Activated CD8-positive, alpha-beta memory T cell treated with anti-CD3 and anti-CD28 coated beads for 4 hours (primary cell): ENCODE results near the gene GNE.
A peak's percentile ranks its signal among the peaks of the same experiment; 100 is the strongest.
"Not testable (repeated sequence)": the region's sequence is repeated elsewhere in the genome, so short reads cannot be mapped to it uniquely, and the experiment has no call there.

Source experiments
- DNase-seq, 2 donors: peaks; one replicate each; pipeline ENCODE4 v3.0.0-alpha.2; 2020; ENCODE audit warnings: low read depth in 2 of 2

Gene GNE, protein sequence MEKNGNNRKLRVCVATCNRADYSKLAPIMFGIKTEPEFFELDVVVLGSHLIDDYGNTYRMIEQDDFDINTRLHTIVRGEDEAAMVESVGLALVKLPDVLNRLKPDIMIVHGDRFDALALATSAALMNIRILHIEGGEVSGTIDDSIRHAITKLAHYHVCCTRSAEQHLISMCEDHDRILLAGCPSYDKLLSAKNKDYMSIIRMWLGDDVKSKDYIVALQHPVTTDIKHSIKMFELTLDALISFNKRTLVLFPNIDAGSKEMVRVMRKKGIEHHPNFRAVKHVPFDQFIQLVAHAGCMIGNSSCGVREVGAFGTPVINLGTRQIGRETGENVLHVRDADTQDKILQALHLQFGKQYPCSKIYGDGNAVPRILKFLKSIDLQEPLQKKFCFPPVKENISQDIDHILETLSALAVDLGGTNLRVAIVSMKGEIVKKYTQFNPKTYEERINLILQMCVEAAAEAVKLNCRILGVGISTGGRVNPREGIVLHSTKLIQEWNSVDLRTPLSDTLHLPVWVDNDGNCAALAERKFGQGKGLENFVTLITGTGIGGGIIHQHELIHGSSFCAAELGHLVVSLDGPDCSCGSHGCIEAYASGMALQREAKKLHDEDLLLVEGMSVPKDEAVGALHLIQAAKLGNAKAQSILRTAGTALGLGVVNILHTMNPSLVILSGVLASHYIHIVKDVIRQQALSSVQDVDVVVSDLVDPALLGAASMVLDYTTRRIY

DNA sequence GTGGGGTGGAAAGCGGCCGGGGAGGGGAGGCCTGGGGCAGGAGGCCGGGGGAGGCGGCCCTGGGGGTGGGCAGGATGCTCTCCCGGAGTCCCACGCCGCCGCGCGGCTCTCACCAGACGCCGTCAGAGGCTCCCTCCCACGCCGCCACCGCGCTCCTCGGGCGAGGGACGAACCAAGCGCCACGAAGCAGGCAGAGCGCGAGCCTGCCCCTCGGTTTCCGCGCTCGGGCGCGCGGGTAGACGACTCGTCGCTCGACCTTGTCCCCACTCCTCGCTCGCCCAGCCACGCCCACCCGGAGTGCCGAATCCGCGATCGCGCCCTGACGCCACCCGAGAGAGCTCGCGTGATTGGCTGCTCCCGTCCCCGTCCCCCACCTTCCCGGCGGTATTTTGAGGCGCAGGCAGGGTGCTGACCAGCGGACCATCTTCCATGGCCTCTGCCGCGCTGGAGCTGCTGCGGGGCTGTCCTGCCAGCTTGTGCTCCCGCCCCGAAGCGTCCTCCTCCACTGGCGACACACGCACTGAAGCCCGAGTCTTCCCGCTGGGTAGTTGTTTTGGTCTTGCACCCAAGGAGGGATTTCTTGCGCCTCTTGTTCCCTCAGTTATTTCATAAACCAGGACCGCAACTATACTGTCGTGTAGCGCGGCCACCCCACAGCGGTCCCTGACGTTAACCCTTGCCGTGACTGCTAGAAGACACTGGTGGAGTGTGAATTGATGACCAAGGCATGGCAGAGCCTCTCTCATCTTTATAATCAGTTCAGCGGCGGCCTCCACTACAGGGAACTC lies at the start of gene GNE:
Gene GNE, minus strand, starts transcription at position 241 of the 788 bp plus-strand sequence. CDS start 9,093 bp downstream, outside the sequence.
- peak; percentile 96 for DNase-seq

DNA sequence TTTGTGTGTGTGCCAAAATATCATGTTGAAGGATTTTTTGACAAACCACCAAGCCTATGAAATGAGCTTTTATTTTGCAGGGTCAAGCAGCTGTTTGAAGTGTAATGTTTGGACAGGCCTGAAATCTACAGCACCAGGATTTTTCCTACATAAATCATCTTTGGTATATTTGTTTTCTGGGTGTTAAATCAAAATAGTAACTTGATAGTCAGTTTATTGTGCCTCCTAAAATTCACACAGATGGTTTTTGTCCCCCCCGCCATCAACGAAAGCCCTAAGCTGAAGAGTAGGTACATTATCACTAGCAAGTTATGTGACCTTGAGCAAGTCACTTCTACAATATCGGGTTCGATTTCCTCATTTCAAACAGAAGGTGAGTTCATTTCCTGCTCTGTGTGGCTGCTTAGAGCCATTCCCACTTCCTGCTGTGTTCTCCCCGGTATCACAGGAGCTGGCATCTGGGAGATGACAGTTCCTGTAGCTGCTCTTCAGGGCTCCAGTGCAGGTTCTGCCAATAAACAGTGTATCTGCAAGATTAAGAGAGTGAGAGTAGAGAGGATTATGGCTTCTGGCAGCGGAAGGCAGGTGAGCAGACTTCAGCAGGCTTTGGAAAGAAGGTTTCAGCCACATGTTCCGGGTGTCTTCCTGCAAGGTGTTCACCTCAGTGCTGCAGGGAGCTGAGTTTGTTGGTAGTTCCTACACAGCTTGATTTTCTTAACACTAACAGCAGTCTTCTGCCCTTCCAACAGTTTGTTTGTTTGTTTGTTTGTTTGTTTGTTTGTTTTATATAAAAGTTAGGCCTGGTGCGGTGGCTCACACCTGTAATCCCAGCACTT lies 48.4 kb upstream of the GNE start:
- no peak for DNase-seq

DNA sequence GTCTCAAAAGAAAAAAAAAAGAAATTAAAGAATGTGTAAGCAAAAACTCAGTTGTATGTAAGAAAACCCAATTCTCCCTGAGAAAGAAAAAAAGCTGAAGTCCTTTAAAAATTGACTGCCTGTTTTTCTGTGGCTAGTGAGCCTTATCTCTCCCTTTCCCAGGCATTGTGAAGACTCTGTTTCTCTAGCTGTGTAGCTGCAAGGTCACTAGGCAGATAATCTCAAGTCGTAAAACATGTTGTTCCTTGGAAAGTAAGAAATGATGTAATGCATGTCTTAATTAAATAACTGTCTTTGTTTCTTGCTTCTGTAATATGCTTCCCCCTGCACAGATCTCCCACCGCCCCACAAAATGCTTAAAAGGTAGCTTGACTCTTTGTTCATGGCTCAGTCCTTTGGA lies 46.1 kb upstream of the GNE start:
- not testable (repeated sequence) for DNase-seq

DNA sequence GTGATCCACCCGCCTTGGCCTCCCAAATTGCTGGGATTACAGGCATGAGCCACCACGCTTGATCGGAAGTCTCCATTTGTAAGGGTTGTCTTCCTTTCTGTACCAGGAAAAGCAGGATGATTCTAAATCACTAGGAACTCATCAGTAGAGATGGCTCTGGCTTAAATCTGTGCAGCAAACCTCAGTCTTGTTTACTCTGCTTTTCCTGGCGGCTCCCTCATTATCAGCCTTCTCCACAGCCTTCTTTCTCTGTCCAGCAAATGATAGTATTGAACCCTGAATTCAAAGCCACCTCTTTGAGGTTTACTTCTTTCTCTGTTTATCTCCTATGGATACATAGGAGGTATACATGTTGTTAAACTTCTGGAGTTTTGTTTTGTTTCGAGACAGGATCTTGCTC lies 43.0 kb upstream of the GNE start:
- DNase-seq, result no peak

DNA sequence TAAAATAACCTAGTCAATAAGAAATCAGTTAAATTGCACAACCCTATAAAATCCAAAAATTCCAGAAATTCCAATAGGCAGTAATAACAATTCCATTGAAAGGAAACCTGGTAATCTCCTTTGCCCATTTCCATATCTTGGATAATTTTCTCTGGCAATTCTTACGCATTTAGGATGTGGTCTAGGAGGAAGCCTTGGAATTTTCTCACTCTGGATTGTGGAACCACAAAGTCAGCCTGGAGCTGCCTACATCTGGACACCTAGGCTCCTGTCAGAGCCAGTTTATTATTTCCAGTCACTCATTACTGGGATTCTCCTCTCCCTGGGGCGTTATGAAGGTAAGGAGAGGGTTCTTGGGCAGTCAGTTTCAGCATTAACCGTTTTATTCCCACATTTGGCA lies 40.3 kb upstream of the GNE start:
- DNase-seq, result no peak

DNA sequence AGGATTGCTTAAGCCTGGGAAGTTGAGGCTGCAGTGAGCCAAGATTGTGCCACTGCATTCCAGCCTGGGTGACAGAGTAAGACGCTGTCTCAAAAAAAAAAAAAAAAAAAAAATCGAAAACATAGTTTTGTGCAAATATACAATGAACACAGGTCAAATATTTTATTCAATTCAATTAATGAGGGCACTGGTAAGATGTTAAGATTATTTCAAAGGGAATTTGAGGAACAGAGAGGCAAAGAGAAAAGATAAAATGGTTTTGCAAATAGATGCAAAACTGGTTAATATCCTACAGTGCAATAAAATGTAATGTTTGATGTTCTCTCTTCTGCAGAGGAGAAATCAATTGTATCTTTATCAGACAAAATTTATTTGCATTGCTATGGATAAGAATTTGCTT lies 39.5 kb upstream of the GNE start:
- no peak for DNase-seq

DNA sequence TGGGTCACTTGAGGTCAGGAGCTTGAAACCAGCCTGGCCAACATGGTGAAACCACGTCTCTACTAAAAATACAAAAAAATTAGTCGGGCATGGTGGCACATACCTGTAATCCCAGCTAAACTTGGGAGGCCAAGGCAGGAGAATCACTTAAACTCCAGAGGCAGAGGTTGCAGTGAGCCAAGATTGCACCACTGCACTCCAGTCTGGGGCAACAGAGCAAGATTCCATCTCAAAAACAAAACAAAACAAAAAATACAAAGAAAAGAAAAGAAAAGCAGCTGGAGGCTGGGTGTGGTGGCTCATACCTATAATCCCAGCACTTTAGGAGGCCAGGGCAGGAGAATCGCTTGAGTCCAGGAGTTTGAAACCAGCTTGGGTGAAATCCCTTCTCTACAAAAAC lies 36.7 kb upstream of the GNE start:
- DNase-seq, result not testable (repeated sequence)

DNA sequence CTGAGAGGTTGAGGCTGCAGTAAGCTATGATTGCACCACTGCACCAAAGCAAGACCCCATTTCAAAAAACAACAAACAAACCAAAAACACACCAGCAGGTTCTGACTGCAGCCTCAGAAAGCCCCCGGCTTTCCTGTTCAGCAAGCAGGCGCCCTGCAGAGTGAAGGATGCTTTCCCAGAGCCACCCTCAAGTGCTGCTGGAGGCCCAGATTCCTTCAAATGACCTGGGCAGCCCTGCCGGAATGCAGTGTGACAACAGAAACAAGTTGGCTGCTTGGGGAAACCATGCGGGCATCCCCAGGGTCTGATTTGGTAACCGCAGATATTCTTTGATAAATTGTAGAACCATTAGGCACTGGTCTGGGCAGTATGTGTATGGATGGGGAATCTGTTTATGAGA lies 35.7 kb upstream of the GNE start:
- no peak for DNase-seq

DNA sequence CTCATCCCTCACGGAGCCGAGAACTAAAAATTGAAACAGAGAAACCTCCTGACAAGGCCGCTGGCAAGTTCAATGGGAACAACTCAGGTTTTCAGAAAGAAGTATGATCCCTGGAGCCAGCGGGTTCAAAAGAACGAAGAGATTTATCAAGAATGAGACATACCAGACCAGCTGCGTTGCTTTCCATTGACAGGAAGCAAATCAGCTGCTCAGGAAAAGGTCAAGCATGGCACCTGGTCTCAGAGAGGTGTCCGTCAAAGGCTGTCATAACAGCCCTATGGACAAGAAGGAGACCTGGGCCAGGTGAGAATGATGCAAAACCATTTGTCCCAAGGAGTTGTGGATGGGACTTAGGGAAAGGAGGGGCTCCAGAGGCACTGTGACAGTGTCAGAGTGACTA lies 34.9 kb upstream of the GNE start:
- DNase-seq, result no peak

DNA sequence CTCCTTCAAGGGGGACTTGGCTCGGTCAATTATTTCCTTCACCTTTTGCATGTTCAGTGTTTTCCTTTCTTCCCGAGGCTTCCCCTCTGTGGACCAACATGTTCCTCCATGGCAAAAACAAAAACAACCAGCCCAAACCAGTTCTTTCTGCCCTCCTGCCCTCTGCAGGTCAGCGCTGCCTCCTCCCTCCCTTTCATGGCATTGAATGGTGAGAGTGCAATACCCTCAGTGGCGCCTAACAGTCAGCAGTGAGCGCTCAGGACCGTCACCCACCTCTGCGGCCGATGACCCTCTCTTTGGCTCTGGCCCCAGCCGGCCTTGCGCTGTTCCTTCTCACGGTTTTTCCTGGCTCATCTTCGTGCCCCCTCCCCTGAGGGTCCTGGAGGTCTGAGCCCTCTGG lies 34.4 kb upstream of the GNE start:
- DNase-seq, result no peak

DNA sequence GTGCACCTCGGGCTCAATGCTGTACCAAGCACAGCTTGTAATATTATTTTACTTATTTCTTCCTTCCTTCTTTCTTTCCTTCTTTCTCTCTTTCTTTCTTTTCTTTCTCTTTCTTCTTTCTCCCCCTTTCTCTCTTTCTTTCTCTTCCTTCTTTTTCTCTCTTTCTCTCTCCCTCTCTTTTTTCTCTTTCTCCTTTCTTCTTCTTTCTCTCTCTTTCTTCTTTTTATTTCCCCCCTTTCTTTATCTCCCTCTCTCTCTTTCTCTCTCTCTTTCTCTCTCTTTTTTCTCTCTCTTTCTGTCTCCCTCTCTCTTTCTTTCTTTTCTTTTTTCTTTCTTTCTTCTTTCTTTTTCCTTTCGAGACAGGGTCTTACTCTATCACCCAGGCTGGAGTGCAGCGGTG lies 32.7 kb upstream of the GNE start:
- DNase-seq, result no peak

DNA sequence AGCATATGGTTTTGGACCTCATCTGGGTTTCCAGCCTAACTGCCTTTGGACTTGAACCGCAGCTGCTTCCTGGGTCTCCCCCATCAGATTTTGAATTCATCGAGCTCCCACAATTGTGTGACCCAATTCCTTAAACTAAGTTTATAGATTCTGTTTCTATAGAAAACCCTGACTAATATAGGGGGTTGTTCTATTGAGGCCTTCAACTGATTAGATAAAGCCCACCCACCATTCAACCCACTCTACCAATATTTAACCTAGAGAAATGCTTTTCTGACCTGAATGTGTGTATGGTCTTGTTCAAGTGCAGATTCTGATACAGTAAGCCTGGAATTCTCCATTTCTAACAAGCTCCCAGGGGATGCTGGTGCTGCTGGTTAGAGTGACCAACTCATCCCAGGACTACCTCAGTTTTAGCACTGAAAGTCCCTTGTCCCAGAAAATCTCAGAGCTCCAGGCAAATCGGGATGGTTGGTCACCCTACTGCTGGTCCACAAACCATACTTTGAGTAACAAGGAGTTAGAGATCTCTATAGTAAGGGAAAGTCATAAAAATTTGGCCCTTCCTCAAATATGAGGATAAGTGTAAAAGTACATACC lies 31.7 kb upstream of the GNE start:
- DNase-seq, result no peak

DNA sequence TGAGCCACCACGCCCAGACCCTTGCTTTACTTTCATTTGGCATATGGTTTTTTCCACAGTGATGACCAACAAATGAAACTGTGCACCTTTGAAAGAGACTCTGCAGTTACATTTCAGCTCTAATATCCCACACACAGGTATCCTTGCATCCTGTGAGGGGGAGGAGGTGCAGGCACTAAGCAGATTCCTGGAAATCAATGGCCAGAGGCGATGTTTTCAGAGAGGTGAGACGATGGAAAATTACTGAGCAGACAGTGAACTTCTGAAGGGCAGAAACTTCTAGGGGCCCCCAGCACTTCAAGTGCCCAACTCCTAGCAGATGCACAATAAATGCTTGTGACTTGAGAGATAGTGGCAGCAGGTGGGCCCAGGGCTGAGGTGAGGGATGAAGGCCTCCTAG lies 29.8 kb upstream of the GNE start:
- no peak for DNase-seq

DNA sequence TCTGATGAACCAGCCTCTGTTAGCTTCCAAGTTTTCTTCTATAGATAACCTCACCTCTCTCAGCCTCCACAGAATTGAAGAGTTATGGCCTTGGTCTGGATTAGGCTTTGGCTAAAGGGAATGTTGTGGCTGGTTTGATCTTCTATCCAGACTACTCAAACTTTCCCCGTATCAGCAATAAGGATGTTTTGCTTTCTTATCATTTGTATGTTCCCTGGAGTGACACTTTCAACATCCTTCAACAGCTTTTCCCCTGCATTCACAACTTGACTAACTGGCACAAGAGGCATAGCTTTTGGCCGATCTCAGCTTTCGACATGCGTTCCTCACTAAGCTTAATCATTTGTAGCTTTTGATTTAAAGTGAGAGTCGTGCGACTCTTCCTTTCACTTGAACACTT lies 28.1 kb upstream of the GNE start:
- DNase-seq, result no peak

DNA sequence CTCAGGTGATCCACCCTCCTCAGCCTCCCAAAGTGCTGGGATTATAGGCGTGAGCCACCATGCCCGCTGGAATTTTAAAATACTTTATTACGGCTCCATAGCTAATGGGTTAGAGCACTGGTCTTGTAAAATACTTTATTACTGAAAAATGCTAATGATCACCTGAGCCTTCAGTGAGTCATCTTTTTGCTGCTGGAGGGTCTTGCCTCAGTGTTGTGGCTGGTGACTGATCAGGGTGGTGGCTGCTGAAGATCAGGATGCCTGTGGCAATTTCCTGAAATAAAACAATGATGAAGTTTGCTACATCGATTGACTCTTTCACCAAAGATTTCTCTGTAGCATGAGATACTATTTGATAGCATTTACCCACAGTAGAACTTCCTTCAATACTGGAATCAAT lies 26.0 kb upstream of the GNE start:
- no peak for DNase-seq

DNA sequence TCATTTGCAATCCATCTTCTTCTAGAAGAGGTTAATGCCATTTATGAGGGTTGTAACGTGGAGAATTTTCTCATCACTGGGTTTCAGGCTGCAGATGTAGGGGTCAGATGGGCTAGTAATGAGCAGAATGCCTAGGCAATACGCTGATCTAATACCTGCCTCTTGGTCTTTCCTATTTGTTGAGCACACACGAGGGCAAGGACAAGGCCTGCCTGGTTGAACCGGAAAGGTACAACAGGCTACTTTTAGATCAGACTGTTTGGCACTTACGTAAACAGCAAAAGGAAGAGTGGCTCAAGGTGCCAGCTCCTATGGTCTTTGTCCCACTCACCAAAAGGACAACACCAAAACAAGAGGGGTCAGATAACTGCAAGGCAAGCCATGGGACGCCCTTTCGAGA lies 24.0 kb upstream of the GNE start:
- DNase-seq, result no peak

DNA sequence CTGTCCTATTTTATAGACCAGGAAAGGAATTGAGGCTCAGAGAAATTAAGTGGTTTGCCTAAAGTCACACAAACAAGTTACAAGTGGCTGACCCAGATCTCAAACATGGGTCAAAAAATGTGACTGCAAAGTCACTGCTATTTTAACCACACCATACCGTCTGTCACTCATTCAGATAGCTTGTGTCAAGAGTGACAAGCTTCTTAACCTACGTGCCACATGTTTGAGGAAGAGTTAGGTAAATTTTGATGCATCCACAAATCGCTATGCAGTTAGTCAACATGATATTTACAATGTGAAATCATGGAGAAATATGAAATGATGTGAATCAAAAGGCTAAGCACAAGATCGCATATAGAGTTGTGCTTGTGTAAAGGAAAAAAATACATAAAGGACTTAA lies 22.7 kb upstream of the GNE start:
- DNase-seq, result no peak

DNA sequence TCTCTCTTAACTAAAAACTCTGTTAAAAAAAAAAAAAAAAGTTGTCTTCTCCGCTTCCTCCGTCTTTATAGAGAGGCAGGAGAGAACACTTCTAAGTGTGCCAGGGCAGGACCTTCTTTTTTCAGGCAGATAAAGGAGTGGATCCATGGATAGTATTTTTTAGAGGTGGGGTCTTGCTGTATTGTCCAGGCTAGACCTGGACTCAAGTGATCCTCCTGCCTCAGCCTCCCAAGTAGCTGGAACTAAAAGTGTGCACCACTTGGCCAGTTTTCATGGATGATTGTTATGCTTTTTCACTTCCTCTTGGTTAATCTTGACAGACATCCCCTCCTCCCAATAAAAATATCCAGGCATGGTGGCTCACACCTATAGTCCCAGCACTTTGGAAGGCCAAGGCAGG lies 20.0 kb upstream of the GNE start:
- DNase-seq, result no peak

DNA sequence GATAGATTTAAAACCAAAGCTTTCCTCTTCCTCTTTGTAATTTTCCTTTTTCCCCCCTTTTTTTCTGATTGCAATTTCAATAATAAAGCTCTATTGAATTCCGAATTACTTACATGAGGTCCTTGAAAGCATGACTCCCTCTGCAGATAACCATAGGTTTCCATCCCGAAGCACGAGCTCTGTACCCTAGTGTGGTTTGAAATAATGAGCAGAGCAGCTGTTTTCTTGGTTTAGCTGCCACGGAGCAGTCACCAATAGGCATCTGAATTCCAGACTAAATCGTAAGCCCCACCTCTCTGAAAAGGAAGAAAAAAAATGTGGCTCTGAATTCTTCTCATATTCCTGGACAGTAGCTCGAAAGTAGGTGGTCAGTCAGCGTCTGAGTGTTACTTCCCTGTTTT lies 18.5 kb upstream of the GNE start:
- DNase-seq, result no peak

DNA sequence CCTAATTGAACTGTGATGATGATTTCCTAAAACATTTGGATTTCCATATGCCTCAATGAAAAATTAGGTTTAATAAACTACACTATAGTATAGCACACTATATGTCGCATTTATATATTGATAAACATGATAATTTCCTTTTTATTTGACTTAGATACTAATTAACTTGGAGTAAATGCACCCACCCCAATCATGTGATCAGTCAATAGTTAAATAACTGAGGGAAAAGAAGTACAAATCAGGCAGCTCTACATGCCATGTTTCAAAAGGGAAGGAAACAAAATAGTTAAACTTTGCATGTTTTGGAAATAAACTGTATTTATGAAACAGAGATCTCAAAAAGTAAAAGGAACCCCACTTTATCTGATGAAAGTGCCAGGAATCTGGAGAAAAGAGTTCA lies 18.0 kb upstream of the GNE start:
- no peak for DNase-seq

DNA sequence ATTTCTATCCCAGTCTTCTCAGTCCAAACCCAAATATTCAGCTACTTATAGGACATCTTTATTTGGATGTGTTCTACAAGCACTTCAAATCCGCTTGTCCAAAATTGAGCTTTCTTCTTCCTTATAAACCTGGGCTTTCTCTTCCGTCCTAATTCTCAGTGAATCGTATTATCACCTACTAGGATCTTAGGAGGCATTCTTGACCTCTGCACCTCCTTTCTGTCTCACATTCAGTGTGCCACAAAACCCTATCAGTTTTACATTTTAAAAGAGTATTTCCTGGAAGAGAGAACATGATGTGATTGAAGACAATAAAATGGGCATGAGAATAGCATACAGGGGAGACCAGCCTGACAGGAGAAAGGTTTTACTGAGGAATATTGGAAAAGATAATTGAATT lies 16.8 kb upstream of the GNE start:
- DNase-seq, result no peak
